ENCODE results near the gene DAAM1.

The DAAM1 gene

GRCh38 chr14:59189091-59189785 lies 771 bp downstream of the DAAM1 start:
- DNase-seq, result peak; percentile 25

DNA sequence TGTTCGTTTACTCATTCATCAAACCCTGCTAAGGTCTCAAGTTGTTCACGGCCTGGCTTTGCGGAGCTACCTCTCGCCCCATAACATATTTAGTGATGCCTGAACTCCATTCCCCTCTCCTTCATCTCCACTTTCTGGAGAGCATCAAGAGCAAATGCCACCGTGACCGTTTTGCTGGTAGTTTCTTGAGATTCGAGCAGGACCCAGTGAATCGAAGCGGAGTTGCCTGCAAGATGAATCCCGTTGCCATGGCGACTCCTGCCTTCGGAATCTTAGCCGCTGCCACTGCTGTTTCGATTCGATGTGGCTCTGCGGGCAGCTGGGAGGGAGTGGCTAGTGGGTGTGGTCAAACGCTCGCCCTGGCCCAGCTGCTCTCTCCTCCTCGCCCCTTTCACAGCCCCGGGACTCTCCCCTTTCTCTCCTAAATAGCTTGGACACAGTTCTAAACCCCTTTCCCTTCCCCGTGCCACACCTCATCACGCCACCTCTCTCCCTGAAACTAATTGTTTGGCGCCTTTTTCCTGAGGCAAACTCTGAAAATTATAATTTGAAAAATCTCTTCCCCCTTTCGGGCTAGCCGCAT lies 1.4 kb downstream of the DAAM1 start:
- DNase-seq, result peak; percentile 43

DNA sequence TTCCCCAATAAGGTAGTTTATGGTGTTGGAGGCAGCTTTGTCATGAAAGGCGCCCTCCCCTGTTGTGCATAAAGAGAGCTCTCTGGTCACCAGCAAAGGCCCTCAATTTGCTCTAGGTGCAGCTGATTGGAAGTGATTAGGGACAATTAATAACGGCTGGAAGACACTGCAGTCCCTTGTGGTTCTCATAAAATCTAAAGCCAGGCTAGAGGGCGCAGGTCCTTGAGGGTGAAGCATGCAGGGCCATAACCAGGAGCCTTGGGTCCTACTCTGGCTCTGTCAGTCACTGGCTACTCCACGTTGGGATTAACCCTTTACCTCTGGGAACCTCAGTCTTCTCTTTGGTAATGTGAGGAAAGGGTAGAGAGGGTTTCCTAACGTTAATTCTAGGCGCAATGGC lies 1.9 kb downstream of the DAAM1 start:
- DNase-seq, result no peak

DNA sequence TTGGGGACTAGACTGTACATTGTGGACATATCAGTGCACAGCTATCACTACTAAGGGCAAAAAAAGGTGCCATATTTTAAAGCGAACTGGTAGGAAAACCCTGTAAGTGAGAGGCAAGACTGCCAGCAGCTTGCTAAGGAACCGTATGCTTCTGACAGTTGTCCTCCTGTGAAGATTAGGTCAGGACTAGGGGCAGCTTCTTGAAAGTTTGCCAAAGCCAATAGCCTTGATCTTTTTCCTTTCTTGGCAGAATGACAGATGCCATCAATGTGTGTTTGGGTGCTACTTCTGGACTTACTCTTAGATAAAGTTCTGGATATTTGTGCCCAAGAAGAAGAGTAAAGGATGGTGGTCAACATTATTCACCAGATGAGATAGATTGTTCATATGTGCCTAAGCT lies 7.4 kb downstream of the DAAM1 start:
- DNase-seq, result no peak

- DNase-seq, result no peak
These were observed 9.3 kb downstream of the DAAM1 start for GRCh38 chr14:59197695-59198262.

GRCh38 chr14:59199205-59199604 lies 10.7 kb downstream of the DAAM1 start:
- DNase-seq, result no peak

DNA sequence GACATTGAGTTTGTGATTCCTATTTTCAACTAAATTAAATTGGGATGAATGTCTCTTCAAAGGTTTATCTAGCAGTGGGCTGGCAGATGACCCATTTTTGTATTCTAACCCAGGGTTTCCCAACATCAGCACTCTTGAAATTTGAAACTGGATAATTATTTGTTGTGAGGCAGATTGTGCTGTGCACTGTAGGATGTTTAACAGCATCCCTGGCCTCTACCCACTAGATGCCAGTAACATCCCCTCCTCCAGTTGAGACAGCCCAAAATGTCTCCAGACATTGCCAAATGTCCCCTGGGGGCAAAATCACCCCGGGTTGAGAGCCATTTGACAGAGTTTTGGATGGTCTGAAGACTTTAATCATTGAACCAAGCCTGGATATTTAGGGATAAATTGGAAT lies 11.1 kb downstream of the DAAM1 start:
- no peak for DNase-seq

GRCh38 chr14:59200195-59200594 lies 11.7 kb downstream of the DAAM1 start:
- no peak for DNase-seq

DNA sequence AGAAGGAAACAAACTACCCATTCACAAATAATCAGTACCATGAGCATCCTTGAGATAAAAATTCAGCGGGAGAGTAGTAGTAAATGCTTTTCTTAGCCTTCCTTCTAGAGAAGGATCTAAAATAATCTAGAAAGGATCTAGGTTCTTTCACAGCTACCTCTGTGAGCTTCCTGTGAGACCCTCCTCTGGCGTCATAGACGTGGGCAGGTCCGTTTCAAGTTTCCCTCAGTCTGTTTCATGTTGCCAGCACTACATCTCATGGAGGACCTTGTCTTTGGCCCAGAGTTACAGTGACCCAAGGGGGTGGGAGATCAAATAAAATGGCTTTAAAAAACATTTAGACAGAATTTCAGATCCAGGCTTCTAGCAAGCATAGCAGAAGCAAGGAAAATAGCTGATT lies 13.6 kb downstream of the DAAM1 start:
- DNase-seq, result no peak

DNA sequence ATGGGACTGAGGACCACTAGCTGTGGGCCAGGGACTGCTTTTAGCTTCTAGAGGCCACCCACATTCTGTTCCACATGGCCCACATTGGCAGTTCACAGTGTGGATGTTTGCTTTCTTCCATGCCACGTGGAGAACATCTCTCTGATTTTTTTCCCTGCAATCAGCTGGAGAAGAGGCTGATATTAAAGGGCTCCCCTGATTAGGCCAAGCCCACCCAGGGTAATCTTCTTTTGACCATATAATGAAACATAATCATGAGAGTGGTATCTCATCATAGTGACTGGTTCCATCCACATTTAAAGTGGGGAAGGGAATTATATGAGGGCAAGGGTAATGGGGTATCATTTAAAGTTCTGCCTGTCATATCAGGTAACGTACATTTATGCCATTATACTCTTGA lies 15.8 kb downstream of the DAAM1 start:
- DNase-seq, result no peak

DNA sequence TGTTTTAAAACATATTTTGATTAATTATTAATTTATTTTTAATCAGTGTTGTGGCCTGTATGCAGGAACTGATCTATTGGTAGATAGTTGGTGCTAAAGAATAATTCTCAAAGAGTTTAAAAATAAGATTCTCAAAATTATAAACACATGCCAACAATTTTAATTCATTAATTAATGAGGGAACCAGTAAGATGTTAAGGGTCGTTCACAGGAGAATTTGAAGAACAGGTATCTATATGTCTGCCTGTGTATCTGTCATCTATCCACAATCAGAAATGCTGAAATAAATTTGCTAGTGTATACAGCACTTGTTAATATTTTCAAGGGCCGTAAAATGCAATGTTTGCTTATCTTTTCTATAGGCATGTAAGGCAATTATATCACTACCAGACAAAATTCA lies 18.4 kb downstream of the DAAM1 start:
- DNase-seq, result no peak

DNA sequence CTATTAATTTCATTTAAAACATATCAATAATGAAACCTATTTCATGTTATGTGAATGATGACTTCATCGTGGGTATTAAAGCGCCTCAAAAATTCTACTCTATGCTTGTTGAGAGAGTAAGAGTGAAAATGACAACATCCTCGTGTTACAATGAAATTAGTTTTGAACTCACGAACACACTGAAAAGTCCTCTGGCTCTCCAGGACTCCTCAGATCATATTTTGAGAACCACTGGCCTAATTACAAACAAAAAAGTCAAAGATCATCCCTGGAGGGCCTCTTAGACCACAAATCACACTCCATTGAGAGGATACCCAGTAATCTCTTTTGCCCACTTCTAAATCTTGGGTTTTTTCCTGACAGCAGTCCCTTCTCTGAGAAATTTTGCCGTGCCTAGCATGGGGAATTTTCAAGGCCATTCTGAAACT lies 19.1 kb downstream of the DAAM1 start:
- DNase-seq, result no peak

GRCh38 chr14:59208224-59208814 lies 19.9 kb downstream of the DAAM1 start:
- DNase-seq, result no peak

DNA sequence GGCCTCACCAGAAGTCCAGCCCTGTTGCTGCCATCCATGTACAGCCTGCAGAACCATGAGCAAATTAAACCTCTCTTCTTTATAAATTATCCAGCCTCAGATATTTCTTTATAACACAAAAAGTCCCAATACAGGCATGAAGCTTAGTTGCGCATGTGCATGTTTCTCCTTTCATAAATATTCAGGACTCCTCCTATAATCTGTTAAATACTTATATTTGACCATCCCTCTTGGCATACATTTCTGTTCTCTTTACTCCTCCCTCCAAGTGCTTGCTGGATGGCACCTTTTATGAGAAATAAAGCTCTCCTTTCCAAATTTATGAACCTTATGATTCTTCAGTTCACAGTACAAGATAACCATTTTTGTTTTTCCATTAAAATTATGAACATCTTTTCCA lies 20.5 kb downstream of the DAAM1 start:
- no peak for DNase-seq

DNA sequence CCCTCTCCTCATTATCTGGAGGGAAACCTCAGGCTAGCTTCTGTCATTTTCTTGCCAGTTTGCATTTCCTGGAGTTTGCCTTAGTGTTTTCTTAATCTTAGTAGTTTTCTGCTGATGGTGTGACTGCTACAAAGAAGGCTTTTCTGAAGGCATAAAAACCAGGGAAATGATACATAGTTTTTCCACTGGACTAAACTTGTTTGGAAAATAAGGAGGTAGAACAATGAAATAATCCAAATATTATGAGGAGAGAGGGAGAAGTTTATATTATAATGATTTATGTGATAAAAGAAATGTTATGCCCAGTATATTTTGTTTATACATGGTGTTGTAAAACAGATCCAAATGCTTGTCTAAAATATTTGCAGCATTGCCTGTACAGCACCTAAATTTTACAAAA lies 22.2 kb downstream of the DAAM1 start:
- no peak for DNase-seq

DNA sequence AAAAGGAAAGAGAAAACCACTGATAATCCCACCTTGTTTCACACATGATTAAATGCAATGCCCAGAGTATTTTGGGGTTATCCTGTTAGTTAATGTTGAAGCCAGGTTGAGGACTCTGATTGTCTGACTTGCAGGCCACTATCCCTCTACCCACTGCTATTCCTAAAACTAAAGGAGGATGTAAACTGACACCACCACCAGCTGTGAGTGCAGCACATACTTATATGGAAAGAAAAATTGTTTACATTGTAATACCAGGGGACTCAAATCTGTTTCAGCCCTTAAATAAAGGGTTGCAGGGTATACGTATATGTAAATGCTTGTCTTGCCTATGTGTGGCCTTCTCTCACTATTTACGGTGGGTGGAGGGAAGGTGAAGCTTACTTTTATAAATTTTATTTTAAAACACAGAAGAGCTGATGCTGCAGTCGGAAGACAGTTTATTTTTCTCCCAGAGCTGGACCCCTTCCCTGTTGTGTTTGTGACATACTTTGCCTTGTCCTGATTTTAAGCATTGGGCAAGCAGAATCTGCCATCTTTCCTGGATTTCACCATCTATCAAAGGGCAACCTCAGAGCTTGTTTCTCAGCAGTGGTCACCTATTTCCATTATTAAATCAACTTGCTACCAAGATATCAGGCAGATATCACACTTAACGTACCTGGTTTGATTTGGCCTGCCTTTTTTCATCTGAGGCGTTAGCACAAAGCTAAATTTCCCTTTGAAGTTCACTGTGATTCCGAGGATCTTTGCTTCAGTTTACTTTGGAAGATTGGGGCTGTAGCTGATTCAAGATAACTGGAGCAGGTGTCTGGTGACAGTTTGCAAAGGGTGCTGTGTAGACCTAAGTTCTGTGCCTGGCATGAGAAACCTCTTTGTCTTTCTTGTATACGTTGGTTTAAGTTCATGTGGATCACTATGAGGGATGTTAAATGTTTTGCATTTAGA lies 25.2 kb downstream of the DAAM1 start:
- DNase-seq, result no peak

- no peak for DNase-seq
These were observed 26.3 kb downstream of the DAAM1 start for GRCh38 chr14:59214702-59215302.

GRCh38 chr14:59215322-59215721 lies 26.9 kb downstream of the DAAM1 start:
- no peak for DNase-seq

GRCh38 chr14:59215757-59216156 lies 27.3 kb downstream of the DAAM1 start:
- no peak for DNase-seq

DNA sequence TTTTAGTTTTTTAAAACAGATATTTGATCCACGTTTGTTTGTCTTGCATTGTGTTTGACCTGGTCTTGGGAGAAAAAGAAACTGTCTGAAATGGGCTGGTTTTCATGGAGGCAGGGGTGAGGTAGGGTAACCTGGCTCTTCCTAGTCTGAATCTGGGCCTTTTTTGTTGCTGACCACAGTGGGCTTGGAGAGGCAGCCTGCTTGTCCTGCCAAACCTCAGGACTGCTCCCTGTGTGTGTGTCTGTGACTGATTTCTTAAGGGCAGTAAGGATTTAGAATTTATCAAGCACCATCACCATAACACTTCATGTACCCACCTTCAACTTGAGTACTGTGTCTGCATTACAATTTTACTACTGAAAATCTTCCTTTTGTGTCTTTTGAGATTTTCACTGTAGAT lies 28.5 kb downstream of the DAAM1 start:
- DNase-seq, result no peak

- DNase-seq, result no peak
These were observed 33.1 kb downstream of the DAAM1 start for GRCh38 chr14:59221568-59221967.

DNA sequence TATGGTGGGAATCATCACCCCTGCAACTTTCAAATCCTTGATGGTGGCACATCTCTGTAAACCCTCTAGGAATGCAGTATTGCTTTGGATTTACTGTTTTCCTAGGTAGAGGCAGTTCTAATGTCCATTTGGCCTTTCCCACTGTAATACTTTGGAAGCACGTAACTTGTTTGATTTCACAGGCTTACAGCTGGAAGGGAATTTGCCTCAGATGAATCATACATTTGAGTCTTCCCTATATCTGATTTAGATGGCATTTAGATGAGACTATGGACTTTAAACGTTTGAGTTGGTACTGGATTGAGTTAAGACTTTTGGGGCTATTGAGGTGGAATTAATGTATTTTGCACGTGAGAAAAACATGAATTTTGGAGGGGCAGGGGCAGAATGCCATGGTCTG lies 35.9 kb downstream of the DAAM1 start:
- DNase-seq, result no peak

DNA sequence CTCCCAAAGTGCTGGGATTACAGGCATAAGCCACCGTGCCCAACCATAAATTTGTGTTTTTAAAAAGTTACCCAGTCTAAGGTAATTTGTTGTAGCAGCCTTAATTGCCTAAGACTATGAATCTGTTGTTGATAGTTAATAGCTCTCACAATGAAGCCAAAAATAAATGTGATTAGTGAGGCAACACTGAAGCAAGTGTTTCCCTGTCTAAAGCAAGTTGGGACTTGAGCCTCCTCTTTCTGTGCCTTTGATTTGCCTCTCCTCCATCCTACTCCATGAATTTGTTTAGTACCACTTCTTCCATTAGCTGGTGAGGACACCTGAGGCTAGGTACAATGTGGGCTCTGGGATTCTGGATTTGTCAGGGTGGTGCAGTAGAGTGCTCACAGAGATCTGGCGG lies 36.8 kb downstream of the DAAM1 start:
- DNase-seq, result no peak

All from stimulated activated CD4-positive, alpha-beta T cell treated with anti-CD3 and anti-CD28 coated beads, Interleukin-12 subunit alpha, Interleukin-12 subunit beta, amount 100 ng/mL, for 4 hours (primary cell).